Uterus (tissue), 2 donors: ENCODE measurements around the gene KCNE2.

ENCODE experiments used
- CTCF ChIP-seq, 4 experiments: fragments of 200-600 bp in 2 of 4; fragments of 450-650 bp in 2 of 4; sonication (generic) in 2 of 4; IDR thresholded peaks; one replicate each; pipeline ENCODE4 v1.5.1; 2016 to 2019; ENCODE audit warnings: antibody characterized with exemption in 4 of 4, mild to moderate bottlenecking in 2 of 4, moderate library complexity in 1 of 4
- POLR2A ChIP-seq, 2 donors: fragments of 450-650 bp; IDR thresholded peaks; one replicate each; pipeline ENCODE4 v1.6.1; 2016; ENCODE audit warnings: antibody characterized with exemption in 2 of 2, mild to moderate bottlenecking in 1 of 2, moderate library complexity in 1 of 2

GRCh38 chr21:34354836-34355235 is 9.0 kb upstream of the KCNE2 start:
- TF ChIP-seq CTCF (IDR thresholded peaks at IDR 0.05) (no peak), POLR2A (IDR thresholded peaks at IDR 0.05) (no peak)
